ENCODE measurements around the gene VWA3A.

DNA sequence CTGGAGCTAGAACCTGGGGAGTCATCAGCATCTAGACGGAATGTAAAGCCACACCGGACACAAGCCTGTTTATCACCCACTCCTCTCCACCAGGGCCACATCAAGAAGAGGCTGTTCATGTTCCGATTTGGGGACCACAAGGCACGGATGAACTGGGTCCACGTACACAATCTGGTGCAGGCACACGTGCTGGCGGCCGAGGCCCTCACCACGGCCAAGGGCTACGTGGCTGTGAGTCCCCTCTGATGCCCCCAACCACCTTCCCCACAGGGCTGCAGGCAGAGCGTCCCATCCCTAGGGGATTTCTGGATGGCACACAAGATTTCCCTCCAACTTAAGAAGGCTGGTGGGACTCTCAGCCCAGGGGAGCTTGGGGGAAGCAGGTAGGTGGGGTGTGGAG is 89.1 kb downstream of the VWA3A start:
- no peak for TF ChIP-seq POLR2A (IDR thresholded peaks at IDR 0.05)
- TF ChIP-seq, protein P1, sequence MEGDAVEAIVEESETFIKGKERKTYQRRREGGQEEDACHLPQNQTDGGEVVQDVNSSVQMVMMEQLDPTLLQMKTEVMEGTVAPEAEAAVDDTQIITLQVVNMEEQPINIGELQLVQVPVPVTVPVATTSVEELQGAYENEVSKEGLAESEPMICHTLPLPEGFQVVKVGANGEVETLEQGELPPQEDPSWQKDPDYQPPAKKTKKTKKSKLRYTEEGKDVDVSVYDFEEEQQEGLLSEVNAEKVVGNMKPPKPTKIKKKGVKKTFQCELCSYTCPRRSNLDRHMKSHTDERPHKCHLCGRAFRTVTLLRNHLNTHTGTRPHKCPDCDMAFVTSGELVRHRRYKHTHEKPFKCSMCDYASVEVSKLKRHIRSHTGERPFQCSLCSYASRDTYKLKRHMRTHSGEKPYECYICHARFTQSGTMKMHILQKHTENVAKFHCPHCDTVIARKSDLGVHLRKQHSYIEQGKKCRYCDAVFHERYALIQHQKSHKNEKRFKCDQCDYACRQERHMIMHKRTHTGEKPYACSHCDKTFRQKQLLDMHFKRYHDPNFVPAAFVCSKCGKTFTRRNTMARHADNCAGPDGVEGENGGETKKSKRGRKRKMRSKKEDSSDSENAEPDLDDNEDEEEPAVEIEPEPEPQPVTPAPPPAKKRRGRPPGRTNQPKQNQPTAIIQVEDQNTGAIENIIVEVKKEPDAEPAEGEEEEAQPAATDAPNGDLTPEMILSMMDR (IDR thresholded peaks at IDR 0.05) = no peak
- TF ChIP-seq POLR2AphosphoS5 (IDR thresholded peaks at IDR 0.05) = no peak
- TF ChIP-seq EP300 (IDR thresholded peaks at IDR 0.05) = no peak

Data from suprapubic skin (tissue), 4 donors.